K562 (cell line): ENCODE results near the gene GUK1. TPM values are rescaled to one million over a fixed set of nuclear protein-coding genes. Genes with fewer than 3 reads are reported as not detected.

Experiments
- E2F1 ChIP-seq: sonication (generic); formaldehyde crosslinking; IDR thresholded peaks from 2 replicates; pipeline ENCODE4 v1.8.1; 2023; ENCODE audit warnings: mild to moderate bottlenecking, missing genetic modification reagents, moderate library complexity
- EP400 ChIP-seq: fragments of 450-650 bp; IDR thresholded peaks from 2 replicates; pipeline ENCODE4 v1.6.1; 2017; ENCODE audit warnings: antibody characterized with exemption, mild to moderate bottlenecking, moderate library complexity
- FOXA1 ChIP-seq: fragments of 450-650 bp; IDR thresholded peaks from 2 replicates; pipeline ENCODE4 v1.6.1; 2016; ENCODE audit warnings: mild to moderate bottlenecking, borderline replicate concordance
- HNRNPLL ChIP-seq: fragments of 200-400 bp; formaldehyde crosslinking; IDR thresholded peaks from 2 replicates; pipeline ENCODE4 v1.6.1; 2017; ENCODE audit warnings: low read length, low read depth, mild to moderate bottlenecking; ENCODE audit not compliant: poor library complexity, severe bottlenecking
- HOXB6 ChIP-seq: fragments of 250-450 bp; sonication (Bioruptor Pico); IDR thresholded peaks from 2 replicates; pipeline ENCODE4 v1.5.1; 2022; ENCODE audit warnings: mild to moderate bottlenecking, borderline replicate concordance
- NCOA4 ChIP-seq: fragments of 450-650 bp; IDR thresholded peaks from 2 replicates; pipeline ENCODE4 v1.6.1; 2018; ENCODE audit warnings: mild to moderate bottlenecking; ENCODE audit not compliant: partially characterized antibody
- NFXL1 ChIP-seq: fragments of 450-650 bp; formaldehyde crosslinking; IDR thresholded peaks from 2 replicates; pipeline ENCODE4 v1.4.0; 2021; ENCODE audit warnings: mild to moderate bottlenecking
- NUFIP1 ChIP-seq: fragments of 450-650 bp; IDR thresholded peaks from 2 replicates; pipeline ENCODE4 v1.6.1; 2018; ENCODE audit not compliant: partially characterized antibody
- PHF20 ChIP-seq: fragments of 450-650 bp; IDR thresholded peaks from 2 replicates; pipeline ENCODE4 v1.6.1; 2018; ENCODE audit not compliant: partially characterized antibody
- POLR2G ChIP-seq: fragments of 200-400 bp; formaldehyde crosslinking; IDR thresholded peaks from 2 replicates; pipeline ENCODE4 v1.6.1; 2017; ENCODE audit warnings: low read depth, mild to moderate bottlenecking, antibody characterized with exemption, low read length, moderate library complexity
- RBM15 ChIP-seq: fragments of 200-400 bp; formaldehyde crosslinking; IDR thresholded peaks from 2 replicates; pipeline ENCODE4 v1.6.1; 2018; ENCODE audit warnings: mild to moderate bottlenecking, low read length, moderate library complexity; ENCODE audit not compliant: insufficient read depth
- SOX6 ChIP-seq: fragments of 450-650 bp; IDR thresholded peaks from 2 replicates; pipeline ENCODE4 v1.6.1; 2014; ENCODE audit warnings: mild to moderate bottlenecking
- TAF15 ChIP-seq: fragments of 200-400 bp; formaldehyde crosslinking; IDR thresholded peaks from 2 replicates; pipeline ENCODE4 v1.6.1; 2017; ENCODE audit warnings: mild to moderate bottlenecking, low read depth, low read length, moderate library complexity
- TCF3 ChIP-seq: sonication (generic); formaldehyde crosslinking; IDR thresholded peaks from 2 replicates; pipeline ENCODE4 v1.4.0; 2020; ENCODE audit warnings: mild to moderate bottlenecking, missing genetic modification reagents
- TEAD1 ChIP-seq, 2 experiments: fragments of 450-650 bp in 1 of 2; sonication (generic) in 1 of 2; formaldehyde crosslinking; IDR thresholded peaks; 2 replicates each; pipeline versions ENCODE4 v1.4.0 to v1.8.0; 2020 to 2022; ENCODE audit warnings: mild to moderate bottlenecking in 2 of 2, missing genetic modification reagents in 1 of 2
- THRAP3 ChIP-seq: fragments of 450-650 bp; IDR thresholded peaks from 2 replicates; pipeline ENCODE4 v1.6.1; 2016; ENCODE audit warnings: mild to moderate bottlenecking, inconsistent platforms, borderline replicate concordance
- ZBTB11 ChIP-seq, 3 experiments: fragments of 200-800 bp in 1 of 3; fragments of 250-450 bp in 1 of 3; fragments of 450-650 bp in 1 of 3; sonication (Bioruptor Pico) in 1 of 3; sonication (Bioruptor generic) in 1 of 3; formaldehyde crosslinking in 1 of 3; IDR thresholded peaks; 2 replicates each; pipeline versions ENCODE4 v1.6.1 to v1.8.0; 2016 to 2022; ENCODE audit warnings: mild to moderate bottlenecking in 2 of 3, missing genetic modification characterization in 2 of 3, missing compliant biosample characterization in 1 of 3, moderate library complexity in 1 of 3
- ZBTB9 ChIP-seq: fragments of 450-650 bp; formaldehyde crosslinking; IDR thresholded peaks from 2 replicates; pipeline ENCODE4 v1.4.0; 2020; ENCODE audit warnings: mild to moderate bottlenecking, moderate library complexity
- ZNF146 ChIP-seq: IDR thresholded peaks from one replicate; pipeline ENCODE4 v1.6.1; 2018; ENCODE audit warnings: missing compliant biosample characterization; ENCODE audit not compliant: unreplicated experiment
- polyA plus RNA-seq, 8 experiments: library from polyadenylated mRNA; depleted of rRNA in 4 of 8; stranded (reverse) in 5 of 8; unstranded in 3 of 8; fragments of >200 nt; fragmentation: Nextera tagmentation in 2 of 8; fragmentation: Illumina TruSeq in 1 of 8; extraction: Ambion mirVana in 2 of 8; extraction: Trizol in 1 of 8; gene quantifications; 2 replicates each; pipeline versions ENCODE4 v1.2.1 to v1.2.3, GENCODE V29; 2011 to 2014; ENCODE audit warnings: inconsistent platforms in 1 of 8, missing spikeins in 1 of 8
- total RNA-seq, 7 experiments: library from RNA; depleted of rRNA in 6 of 7; stranded (reverse); fragments of >200 nt in 6 of 7; fragmentation: Illumina TruSeq in 2 of 7; extraction: Trizol in 2 of 7; gene quantifications; 2 replicates each; pipeline versions ENCODE4 v1.2.1 to v1.2.3, GENCODE V29; 2011 to 2021; ENCODE audit warnings: low replicate concordance in 1 of 7

The GUK1 gene
- total and polyA plus RNA-seq, 9 of the 15 experiments (the other 6 are each of a cell fraction or from before 2014, with no cell fraction given): 7.0 to 331 (median 132) TPM

- TF ChIP-seq ZBTB11 (CRISPR knock-in tag; IDR thresholded peaks at IDR 0.05): no peak; a peak in 1 of 6 replicates
- TF ChIP-seq SOX6: no peak
- no peak for TF ChIP-seq HNRNPLL
- TF ChIP-seq NCOA4: no peak
- TF ChIP-seq NUFIP1: no peak
- TF ChIP-seq FOXA1: no peak
- no peak for TF ChIP-seq POLR2G
- peak; percentile 80 for TF ChIP-seq ZBTB9 (CRISPR knock-in tag)
- TF ChIP-seq PHF20: no peak
- TF ChIP-seq EP400: no peak; the same call in 1 of the 2 replicates
- TF ChIP-seq NFXL1 (CRISPR knock-in tag): no peak
- no peak for TF ChIP-seq TAF15
- TF ChIP-seq TEAD1 (CRISPR knock-in tag; IDR thresholded peaks at IDR 0.05): peak in 1 of 2 experiments; percentile 41; a peak in 1 of 4 replicates
- TF ChIP-seq ZNF146 (CRISPR knock-in tag): no peak
- no peak for TF ChIP-seq E2F1 (CRISPR knock-in tag)
- no peak for TF ChIP-seq TCF3 (CRISPR knock-in tag)
- no peak for TF ChIP-seq HOXB6
- TF ChIP-seq THRAP3: 0 out of 2 replicates have a peak, but pooled peaks have one; percentile 68
- TF ChIP-seq RBM15: no peak
These were observed 611 bp upstream of the GUK1 start (continued) for GRCh38 chr1:228139406-228139930.
